GM04503 (cell line): ENCODE measurements around the gene ARL6IP4.

Source experiments
- DNase-seq: peaks from one replicate; pipeline ENCODE4 v3.0.0-alpha.2; 2012; ENCODE audit warnings: low read depth

ARL6IP4 gene

DNA sequence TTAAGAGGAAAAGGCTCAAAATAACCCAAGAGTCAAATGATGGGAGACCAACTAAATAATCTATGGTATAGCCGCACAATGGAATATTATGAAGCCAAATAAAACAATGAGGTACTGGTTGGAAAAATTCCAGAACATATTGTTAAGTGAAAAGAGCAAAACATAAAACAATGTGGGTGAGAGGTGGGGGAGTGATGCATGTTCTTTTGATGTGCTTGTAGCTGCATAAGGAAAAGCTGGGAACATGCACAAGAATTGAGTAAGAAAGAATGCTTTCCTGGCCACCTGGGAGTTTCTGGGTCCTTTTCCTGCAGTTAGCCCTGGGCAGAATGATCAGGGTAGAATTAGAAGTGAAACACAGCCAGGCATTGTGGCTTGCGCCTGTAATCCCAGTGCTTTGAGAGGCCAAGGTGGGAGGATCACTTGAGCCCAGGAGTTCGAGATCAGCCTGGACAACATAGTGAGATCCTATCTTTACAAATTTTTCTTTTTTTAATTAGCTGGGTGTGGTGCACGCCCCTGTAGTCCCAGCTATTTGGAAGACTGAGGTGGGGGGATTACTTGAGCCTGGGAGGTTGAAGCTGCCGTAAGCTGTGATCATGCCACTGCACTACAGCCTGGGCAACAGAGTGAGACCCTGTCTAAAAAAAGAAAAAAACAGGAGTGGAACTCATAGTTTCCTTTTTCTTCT lies 22.1 kb upstream of the ARL6IP4 start:
- DNase-seq: no peak

GRCh38 chr12:122959566-122960192 lies 20.8 kb upstream of the ARL6IP4 start:
- DNase-seq: no peak

- DNase-seq: no peak
Measured at GRCh38 chr12:122960193-122960569, 20.3 kb upstream of the ARL6IP4 start.

- DNase-seq: no peak
Measured at GRCh38 chr12:122961531-122962329, 18.8 kb upstream of the ARL6IP4 start.

DNA sequence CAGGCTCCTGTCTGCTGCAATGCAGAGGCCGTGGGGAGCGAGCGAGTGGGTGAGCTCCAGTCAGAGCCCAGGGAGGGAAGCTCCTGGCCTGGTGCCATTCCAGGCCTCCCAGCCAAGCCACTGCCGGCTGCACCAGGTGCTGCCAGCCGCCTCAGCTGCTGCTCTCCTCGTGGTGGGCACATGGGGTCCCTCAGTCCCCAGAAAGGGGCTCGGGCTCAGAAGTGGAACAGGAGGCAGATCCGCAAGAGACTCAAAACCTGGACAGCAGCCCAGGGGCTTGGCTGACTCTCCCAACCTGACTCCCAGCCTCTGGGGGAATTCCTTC lies 16.6 kb upstream of the ARL6IP4 start:
- no peak for DNase-seq

DNA sequence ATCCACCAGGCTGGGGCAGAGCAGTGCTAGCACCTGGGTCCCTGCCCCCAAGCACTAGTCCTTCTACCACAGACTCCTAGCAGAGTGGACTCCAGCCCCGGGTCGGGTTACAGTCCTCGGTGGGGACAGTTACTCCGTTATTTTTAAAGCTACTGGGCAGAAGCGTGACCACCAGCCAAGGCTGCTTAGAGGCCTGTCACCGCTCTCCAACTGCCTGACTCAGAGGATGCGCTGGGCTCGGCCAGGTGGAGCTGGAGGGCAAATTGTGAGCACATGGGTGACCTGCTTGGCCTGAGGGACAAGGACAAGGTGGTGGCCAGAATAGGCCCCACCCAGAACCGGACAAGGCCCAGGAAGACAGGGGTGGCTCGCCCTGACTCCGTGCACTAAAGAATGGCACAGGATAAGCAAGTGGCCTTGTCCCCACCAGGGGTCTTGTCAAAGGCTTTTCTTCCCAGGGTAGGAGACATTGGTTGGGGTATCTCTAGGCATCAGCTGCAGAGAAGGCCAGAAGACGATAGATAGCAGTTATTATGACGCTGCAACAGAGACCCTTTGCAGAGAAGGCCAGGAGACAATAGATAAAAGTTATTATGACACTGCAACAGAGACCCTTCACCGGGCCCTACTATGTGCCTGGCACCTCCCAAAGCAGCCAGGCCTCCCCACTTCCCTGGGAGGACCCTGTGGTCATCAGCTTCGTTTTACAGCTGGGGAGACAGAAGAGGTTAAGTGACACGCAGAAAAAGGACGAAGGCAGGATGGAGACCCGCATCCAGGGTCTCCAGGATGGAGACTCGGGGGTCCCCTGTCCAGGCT lies 15.8 kb upstream of the ARL6IP4 start:
- DNase-seq: no peak

DNA sequence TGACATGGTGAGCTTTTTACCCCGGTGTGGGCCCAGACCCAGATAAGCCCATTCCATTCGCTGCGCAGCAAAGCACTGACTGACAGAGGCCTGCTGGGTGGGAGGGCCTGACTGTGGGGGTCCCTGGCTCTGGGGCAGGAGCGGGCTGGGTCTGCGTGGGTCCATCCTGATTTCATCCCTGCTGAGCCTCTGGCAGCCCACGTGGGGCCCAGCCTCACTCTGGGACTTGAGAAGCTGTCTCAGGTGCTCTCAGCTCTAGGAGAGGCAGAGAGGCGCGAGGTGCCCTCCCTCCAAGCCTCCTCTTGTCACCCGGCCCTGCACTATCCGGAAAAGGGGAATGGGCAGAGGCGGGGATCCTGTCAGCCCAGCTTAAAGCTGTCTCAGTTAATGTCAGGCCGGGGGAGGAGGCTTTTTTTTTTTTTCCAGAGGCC lies 15.1 kb upstream of the ARL6IP4 start:
- DNase-seq: no peak

DNA sequence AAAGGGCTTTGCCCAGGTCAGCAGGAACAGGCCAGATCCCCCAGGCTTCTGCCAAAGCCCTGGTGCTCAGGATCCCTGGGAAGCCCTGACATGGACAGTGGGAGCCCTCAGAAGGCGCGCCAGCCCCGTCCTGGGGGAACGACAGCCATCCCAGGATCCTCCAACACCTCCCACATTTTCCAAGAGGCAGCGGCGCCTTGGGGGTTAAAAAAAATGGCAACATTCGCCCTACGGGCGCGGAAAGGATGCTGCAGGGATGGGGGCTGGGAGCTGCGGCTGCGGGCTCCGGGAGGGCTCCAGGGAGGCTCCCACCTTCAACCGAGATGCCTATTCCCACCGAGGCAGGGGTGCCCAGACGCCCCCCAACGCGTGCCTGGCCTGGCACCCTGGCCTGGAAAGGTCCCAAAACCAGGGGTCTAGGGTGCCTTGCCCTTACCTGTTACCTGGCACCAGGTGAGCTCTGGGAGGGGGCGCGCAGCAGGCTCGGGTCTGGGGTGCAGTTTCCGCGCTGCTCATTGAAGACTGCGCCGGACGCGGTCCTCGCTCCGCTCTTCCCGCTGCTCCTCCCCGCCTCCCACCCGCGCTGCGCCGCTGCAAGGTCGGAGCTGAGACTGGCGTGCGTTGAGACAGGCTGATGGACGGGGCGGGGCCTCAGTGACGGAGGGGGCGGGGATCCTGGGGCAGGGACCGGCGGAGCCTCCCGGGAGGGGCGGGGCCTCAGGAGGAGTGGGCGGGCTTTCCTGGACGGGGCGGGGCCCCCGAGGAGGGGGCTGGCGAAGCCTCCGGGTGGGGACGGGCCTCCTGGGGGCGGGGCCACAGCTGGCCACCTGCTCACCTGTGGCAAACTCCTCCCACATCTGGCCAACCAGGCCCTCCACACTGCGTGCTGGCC lies 14.4 kb upstream of the ARL6IP4 start, which contains the start of gene ABCB9:
Gene ABCB9 (minus strand): TSS at position 613 of the 892 bp plus-strand sequence. CDS start 6,228 bp downstream, outside the sequence.
- no peak for DNase-seq

DNA sequence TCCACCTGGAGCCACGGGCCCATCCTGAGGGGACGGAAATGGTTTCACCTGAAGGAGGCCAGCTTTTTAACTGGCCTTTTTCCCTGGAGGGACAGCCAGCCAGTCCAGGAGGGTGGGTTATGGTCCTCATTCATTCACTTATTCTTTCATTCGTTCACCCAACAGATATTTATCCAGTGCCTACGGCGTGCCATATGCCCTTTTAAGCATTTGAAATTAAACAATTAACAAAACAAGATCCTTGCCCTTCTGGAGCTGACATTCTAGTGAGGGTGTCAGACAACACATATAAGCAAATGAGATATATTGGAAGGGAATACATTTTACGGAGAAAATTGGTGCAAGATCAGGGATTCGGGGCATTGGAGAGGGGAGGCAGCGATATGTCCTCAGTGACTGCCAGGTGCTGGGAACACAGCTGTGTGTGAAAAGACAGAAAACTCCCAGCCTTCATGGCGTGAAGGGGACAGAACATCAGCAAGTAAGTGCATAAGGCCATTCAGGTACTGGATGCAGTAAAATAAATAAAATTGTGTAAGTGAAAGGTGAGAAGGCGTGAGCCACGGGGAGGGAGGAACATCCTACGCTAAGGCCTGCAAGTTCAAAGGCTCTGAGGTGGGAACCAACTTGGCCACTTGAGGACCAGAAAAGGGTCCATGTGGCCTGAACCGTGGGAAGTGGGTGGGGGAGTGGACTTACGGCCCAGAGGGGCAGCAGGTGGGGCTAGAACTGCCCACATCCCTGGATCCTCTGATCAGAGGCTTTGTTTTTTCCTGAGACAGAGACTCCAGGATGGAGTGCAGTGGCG lies 13.5 kb upstream of the ARL6IP4 start:
- DNase-seq: no peak

DNA sequence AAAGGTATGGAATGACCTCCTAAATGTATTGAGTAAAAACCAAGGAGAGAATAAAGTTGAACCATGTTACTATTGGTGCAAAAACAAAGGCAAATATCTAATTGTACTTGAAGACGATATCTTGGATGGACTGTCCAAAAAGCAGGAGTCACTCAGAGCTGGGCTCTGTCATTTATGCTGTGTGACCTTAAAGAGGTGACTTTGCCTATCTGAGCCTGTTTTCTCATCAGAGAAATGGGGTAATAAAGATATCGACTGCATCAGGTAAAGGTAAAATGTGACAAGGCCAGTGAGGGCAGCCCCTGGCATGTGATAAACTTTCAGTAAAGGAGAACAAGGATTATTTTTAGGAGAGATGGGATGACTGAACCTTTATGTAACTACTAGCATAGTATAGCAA lies 12.4 kb upstream of the ARL6IP4 start:
- DNase-seq: no peak

DNA sequence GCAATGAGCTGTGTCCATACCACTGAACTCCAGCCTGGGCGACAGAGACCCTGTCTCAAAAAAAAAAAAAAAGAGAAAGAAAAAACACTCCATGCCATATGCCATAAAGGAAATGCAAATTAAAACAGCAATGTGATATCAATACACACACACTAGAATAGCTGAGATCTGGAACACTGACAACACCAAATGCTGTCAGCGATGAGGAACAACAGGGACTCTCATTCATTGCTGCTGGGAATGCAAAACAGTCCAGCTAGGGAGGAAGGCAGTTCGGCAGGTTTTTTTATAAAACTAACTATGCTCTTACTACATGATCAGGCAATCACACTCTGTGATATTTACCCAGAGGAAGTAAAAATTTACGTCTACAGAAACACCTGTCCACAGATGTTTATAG lies 10.8 kb upstream of the ARL6IP4 start:
- DNase-seq: no peak

DNA sequence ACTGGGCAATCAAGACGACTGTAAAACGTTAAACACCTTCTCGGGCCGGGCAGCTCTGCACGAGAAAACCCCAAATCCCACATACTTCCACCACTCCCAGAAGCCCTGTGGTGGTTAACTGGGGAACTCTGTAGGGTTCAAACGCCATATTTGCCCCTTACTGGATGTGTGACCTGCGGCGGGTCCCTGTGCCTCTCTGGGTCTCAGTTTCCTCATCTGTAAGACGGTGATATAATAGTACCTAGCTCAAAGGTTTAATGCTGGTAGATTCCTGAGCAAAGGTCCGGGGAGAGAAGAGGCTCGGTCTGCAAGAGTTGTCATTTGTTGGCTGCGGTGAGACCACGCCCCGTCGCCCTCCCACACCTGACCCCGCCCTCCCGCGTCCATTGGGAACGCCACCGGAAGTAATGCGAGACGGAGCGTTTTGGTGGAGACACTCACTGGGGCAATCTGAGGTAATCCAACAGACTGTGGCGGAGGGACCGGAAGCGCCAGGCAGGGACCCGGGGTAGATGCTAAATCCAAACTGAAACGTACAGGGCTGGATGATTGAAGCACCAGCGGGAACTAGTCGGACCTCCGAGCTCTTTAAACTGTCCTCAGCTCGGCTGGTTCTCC lies 6.1 kb upstream of the ARL6IP4 start:
- peak; percentile 90 for DNase-seq

GRCh38 chr12:122974892-122975789 lies 5.3 kb upstream of the ARL6IP4 start, which contains the start of gene OGFOD2:
Gene OGFOD2 (plus strand): TSS chr12:122975244. CDS start chr12:122975252, 8 bp downstream.
- peak; percentile 58 for DNase-seq

- no peak for DNase-seq
Measured at GRCh38 chr12:122975790-122976647, 4.5 kb upstream of the ARL6IP4 start.

GRCh38 chr12:122976648-122976975 lies 3.9 kb upstream of the ARL6IP4 start:
- DNase-seq: no peak

DNA sequence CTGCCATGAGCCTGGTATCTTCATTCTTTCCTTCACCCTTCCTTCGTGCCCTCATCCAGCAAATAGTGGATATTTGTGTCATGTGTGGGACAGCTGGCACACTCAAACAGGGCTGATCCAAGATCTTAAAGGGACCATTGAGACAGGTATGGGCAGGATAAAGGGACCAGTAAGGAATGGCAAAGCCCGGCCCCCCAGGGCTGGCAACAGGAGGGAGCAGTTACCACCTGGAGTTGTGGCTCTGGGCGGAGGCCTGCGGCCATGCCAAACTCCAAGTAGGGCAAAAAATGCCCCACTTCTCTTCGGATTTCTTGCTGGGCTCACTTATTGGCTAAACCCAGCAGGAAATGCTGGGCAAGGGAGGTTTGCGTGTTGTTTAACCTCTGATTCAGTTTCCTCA lies 3.3 kb upstream of the ARL6IP4 start:
- no peak for DNase-seq

- no peak for DNase-seq
Measured at GRCh38 chr12:122977655-122978392, 2.7 kb upstream of the ARL6IP4 start.
